ENCODE data around the gene LDHAL6B. TPM values are rescaled to one million over a fixed set of nuclear protein-coding genes. Genes with fewer than 3 reads are reported as not detected.

The LDHAL6B gene
- total RNA-seq, 1 experiment from 2014 or later = not detected

DNA sequence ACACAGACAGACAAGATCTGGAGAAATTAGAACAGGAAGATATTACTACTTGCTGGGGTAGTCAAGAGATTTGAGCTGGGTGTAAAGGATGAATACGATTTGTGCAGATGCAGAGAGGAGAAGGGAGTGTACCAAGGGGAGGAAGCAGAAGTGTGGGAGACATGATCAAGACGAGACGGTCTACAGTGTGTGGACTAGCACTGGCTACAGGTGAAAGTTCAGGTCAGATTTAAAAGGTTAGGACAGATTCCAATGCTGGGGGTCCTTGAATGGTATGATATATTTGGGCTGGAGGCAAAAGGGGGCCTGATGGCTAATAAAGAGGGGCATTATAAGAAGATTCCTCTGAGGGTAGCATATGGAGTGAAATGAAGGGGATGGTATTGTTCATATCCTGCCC is 12.1 kb downstream of the LDHAL6B start:
- no TSS peak for BruUV-seq (replicated peaks)
- peaks cover 80% of the 10 kb centered on the region for H3K36me3 Mint-ChIP-seq (ENCODE audit: insufficient read depth, unreplicated experiment)
- H3K4me3 Mint-ChIP-seq (ENCODE audit: unreplicated experiment) = no peak overlapping the region
- ChIA-PET POLR2A (no interaction called here), CTCF (no interaction called here)
- H3K4me3 ChIP-seq (ENCODE audit: low read depth, low read length) = no peak overlapping the region
- H3K27ac Mint-ChIP-seq (ENCODE audit: unreplicated experiment) = no peak overlapping the region
- H3K4me1 ChIP-seq = no peaks in the 10 kb centered on the region
- H3K9me3 ChIP-seq = no peaks in the 10 kb centered on the region
- no peaks in the 10 kb centered on the region for H3K27me3 ChIP-seq (replicated peaks; ENCODE audit: control insufficient read depth, insufficient read depth, low read length)
- no peaks in the 10 kb centered on the region for H3K9me3 Mint-ChIP-seq (ENCODE audit: unreplicated experiment)
- TF ChIP-seq, protein P1, sequence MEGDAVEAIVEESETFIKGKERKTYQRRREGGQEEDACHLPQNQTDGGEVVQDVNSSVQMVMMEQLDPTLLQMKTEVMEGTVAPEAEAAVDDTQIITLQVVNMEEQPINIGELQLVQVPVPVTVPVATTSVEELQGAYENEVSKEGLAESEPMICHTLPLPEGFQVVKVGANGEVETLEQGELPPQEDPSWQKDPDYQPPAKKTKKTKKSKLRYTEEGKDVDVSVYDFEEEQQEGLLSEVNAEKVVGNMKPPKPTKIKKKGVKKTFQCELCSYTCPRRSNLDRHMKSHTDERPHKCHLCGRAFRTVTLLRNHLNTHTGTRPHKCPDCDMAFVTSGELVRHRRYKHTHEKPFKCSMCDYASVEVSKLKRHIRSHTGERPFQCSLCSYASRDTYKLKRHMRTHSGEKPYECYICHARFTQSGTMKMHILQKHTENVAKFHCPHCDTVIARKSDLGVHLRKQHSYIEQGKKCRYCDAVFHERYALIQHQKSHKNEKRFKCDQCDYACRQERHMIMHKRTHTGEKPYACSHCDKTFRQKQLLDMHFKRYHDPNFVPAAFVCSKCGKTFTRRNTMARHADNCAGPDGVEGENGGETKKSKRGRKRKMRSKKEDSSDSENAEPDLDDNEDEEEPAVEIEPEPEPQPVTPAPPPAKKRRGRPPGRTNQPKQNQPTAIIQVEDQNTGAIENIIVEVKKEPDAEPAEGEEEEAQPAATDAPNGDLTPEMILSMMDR (IDR thresholded peaks at IDR 0.05; ENCODE audit: insufficient read depth in 1 of 2, low read depth in 1 of 2, low read length in 1 of 2, severe bottlenecking in 1 of 2, unreplicated experiment in 1 of 2) = no peak
- no peaks in the 10 kb centered on the region for H3K4me1 Mint-ChIP-seq (ENCODE audit: low read depth, unreplicated experiment)
- DNase-seq = no peak
- intact Hi-C loops (cut with micrococcal nuclease; ENCODE audit: unreplicated experiment) = no loop called here
- no peaks in the 10 kb centered on the region; the same call in 1 of the 2 replicates for H3K36me3 ChIP-seq (ENCODE audit: control insufficient read depth, insufficient read depth, low read length)
- H3K27me3 Mint-ChIP-seq (ENCODE audit: insufficient read depth, unreplicated experiment) = no peaks in the 10 kb centered on the region

DNA sequence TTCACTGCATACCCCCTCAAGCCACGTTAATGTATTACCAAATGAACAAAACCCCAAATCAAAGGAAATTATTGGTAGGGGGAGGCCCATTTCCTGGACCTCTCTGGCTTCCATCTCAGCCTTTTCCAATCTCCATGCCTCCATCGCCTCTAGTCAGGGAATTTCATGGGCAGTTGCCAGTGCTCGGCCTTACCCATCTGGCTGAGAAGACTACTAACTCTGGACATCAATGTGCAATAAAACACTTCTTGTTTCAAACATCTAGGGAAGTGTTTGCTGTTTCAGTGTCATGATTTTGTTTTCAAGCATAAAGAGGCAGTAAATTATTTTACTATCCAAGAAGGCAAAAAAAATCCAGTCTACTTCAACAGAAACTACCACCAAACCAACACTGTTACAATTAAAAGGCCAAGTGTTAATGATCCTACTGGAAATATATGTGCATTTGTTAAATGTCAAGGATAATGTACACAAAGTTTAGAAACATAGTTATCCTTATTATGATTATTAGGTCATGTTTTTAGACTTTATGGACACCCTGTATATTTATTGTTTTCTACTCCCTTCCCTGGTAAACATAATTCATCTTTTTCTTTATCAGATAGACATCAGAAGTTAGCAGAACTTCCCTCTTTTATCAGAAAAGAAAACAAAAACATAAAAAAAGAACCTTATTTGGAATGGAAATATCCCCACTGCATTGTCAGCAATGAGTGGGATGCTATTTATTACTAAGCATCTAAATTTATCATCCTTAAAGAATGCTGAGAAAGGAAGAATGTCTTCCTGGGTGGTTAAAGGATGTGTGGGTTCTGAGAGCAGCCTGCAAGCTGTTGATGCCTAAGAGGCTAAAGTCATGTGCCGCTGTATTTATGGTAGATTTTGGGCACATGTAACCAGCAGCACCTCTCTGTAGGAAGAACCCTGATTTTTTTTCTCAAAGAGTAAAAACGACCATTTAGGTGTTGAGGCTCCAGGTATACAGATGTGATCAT is 15.2 kb downstream of the LDHAL6B start:
- Mint-ChIP-seq H3K9me3 (ENCODE audit: unreplicated experiment) (no peaks in the 10 kb centered on the region), H3K27me3 (ENCODE audit: insufficient read depth, unreplicated experiment) (no peaks in the 10 kb centered on the region), H3K4me1 (ENCODE audit: low read depth, unreplicated experiment) (no peaks in the 10 kb centered on the region), H3K36me3 (ENCODE audit: insufficient read depth, unreplicated experiment) (peaks cover 72% of the 10 kb centered on the region), H3K27ac (ENCODE audit: unreplicated experiment) (no peak overlapping the region), H3K4me3 (ENCODE audit: unreplicated experiment) (no peak overlapping the region)
- Histone ChIP-seq H3K27me3 (replicated peaks; ENCODE audit: control insufficient read depth, insufficient read depth, low read length) (no peaks in the 10 kb centered on the region), H3K9me3 (no peaks in the 10 kb centered on the region), H3K4me3 (ENCODE audit: low read depth, low read length) (no peak overlapping the region), H3K36me3 (ENCODE audit: control insufficient read depth, insufficient read depth, low read length) (no peaks in the 10 kb centered on the region; the same call in none of the 2 replicates), H3K4me1 (no peaks in the 10 kb centered on the region)
- TF ChIP-seq, protein P1 (IDR thresholded peaks at IDR 0.05; ENCODE audit: insufficient read depth in 1 of 2, low read depth in 1 of 2, low read length in 1 of 2, severe bottlenecking in 1 of 2, unreplicated experiment in 1 of 2) = no peak
- intact Hi-C loops (cut with micrococcal nuclease; ENCODE audit: unreplicated experiment) = no loop called here
- BruUV-seq (replicated peaks) = no TSS peak
- ChIA-PET POLR2A (no interaction called here), CTCF (no interaction called here)
- DNase-seq = no peak

DNA sequence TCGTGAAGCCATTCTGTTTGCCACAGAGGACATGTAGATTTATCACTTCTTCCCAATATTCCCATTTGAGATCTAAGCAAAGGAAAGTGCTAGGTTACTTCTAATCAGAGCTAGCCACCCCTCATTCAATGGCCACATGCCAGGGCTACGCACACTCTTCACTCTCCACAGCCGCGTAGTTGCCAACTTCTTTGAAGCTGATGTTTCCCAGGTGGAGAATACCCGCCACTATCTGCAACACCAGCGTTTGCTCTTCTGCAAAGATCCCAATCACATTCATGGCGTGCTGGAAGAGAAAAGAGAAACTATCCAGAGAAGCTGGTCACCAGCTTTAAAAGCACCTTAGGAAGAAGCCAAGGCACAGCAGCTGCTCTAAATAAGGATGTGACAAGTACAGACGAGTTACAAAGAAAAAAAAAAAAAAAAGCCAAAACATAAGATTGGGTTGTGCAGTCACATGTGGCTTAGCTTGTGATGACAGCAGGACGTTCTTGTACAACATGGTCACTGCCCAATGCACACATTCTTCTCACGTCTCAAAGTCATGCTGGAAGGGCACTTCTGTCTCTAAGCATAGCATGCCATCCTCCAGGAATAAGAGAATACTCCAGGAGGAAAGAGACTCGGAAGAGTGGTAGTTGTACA is 16.4 kb downstream of the LDHAL6B start:
- intact Hi-C loops (cut with micrococcal nuclease; ENCODE audit: unreplicated experiment) = no loop called here
- no TSS peak for BruUV-seq (replicated peaks)
- Histone ChIP-seq H3K9me3 (no peaks in the 10 kb centered on the region), H3K36me3 (ENCODE audit: control insufficient read depth, insufficient read depth, low read length) (no peaks in the 10 kb centered on the region; the same call in none of the 2 replicates), H3K4me1 (no peaks in the 10 kb centered on the region), H3K4me3 (ENCODE audit: low read depth, low read length) (no peak overlapping the region), H3K27me3 (replicated peaks; ENCODE audit: control insufficient read depth, insufficient read depth, low read length) (no peaks in the 10 kb centered on the region)
- Mint-ChIP-seq H3K4me3 (ENCODE audit: unreplicated experiment) (no peak overlapping the region), H3K36me3 (ENCODE audit: insufficient read depth, unreplicated experiment) (peaks cover 76% of the 10 kb centered on the region), H3K9me3 (ENCODE audit: unreplicated experiment) (no peaks in the 10 kb centered on the region), H3K4me1 (ENCODE audit: low read depth, unreplicated experiment) (no peaks in the 10 kb centered on the region), H3K27ac (ENCODE audit: unreplicated experiment) (no peak overlapping the region), H3K27me3 (ENCODE audit: insufficient read depth, unreplicated experiment) (no peaks in the 10 kb centered on the region)
- CTCF ChIA-PET = no interaction called here
- POLR2A ChIA-PET = no interaction called here
- TF ChIP-seq, protein P1 (IDR thresholded peaks at IDR 0.05; ENCODE audit: insufficient read depth in 1 of 2, low read depth in 1 of 2, low read length in 1 of 2, severe bottlenecking in 1 of 2, unreplicated experiment in 1 of 2) = no peak
- no peak for DNase-seq
